ENCODE results near the gene ADSL. TPM values are rescaled to one million over a fixed set of nuclear protein-coding genes. Genes with fewer than 3 reads are reported as not detected.

The ADSL gene
- polyA plus RNA-seq, 1 of the 3 experiments (the other 2 are of a cell fraction): 79.7 TPM

DNA sequence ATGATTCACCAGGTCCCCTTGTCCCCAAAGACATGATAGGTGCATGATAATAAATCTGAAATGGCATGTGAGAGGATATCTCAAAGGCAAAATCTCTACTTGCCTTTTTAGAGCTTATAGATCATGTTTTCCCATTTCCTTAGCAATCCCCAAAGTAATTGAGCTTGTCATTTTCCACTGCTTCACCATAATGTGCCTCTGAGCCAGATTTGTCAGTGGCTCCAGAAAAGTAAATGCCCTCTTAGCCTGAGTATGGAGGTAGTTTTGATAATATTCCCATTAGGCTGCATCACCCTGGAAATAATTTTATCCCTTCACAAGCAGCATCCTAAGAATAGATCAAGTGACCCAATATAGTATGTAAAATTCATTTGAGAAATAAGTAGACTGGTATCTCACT is 36.7 kb upstream of the ADSL start:
- no peak for DNase-seq
- Histone ChIP-seq H3K27ac (ENCODE audit: low read depth in 2 of 2, low read length in 1 of 2) (peak overlapping the region; percentile 16 to 88; a peak in 3 of 4 replicates), H3K9me2 (no peaks in the 10 kb centered on the region), H3F3A (replicated peaks; ENCODE audit: insufficient read depth) (peaks cover 21% of the 10 kb centered on the region), H3K27me3 (ENCODE audit: insufficient read depth) (no peaks in the 10 kb centered on the region), H2AFZ (ENCODE audit: low read depth) (no peak overlapping the region), H3K4me3 (ENCODE audit: low read depth in 2 of 2, low read length in 1 of 2) (no peak overlapping the region), H3K36me3 (replicated peaks in 1 of 2; ENCODE audit: control insufficient read depth in 1 of 2, insufficient read depth in 2 of 2, low read length in 1 of 2) (peaks cover 15 to 25% of the 10 kb centered on the region in 2 experiments), H3K9me3 (no peaks in the 10 kb centered on the region), H3K9ac (peak overlapping the region; percentile 14; the same call in 1 of the 2 replicates), H3K79me2 (ENCODE audit: insufficient read depth) (no peaks in the 10 kb centered on the region), H3K4me1 (ENCODE audit: control insufficient read depth in 1 of 2, insufficient read depth in 2 of 2, low read depth in 1 of 2, low read length in 1 of 2) (peaks cover 0 to 6% of the 10 kb centered on the region in 2 experiments; a peak in 2 of 4 replicates), H3K4me2 (peak overlapping the region; percentile 80; the same call in 1 of the 2 replicates), H4K20me1 (ENCODE audit: insufficient read depth) (0 out of 2 replicates have a peak, but pooled peaks cover 4% of the 10 kb centered on the region)
- TF ChIP-seq FOXM1 (IDR thresholded peaks at IDR 0.05; ENCODE audit: low read depth) (no peak), JUND (IDR thresholded peaks at IDR 0.05) (no peak), EP300 (IDR thresholded peaks at IDR 0.05; ENCODE audit: borderline replicate concordance in 1 of 2, low read depth in 1 of 2, low read length in 1 of 2) (no peak), TEAD4 (IDR thresholded peaks at IDR 0.05; ENCODE audit: borderline replicate concordance, insufficient read depth) (no peak), SIN3A (IDR thresholded peaks at IDR 0.05; ENCODE audit: borderline replicate concordance, low read depth, low read length) (no peak), TAF1 (IDR thresholded peaks at IDR 0.05; ENCODE audit: borderline replicate concordance, low read depth, low read length) (no peak), GABPA (IDR thresholded peaks at IDR 0.05; ENCODE audit: low read depth) (no peak), FOXJ3 (CRISPR knock-in tag; IDR thresholded peaks at IDR 0.05) (no peak), ELF1 (IDR thresholded peaks at IDR 0.05) (no peak), RCOR1 (IDR thresholded peaks at IDR 0.05; ENCODE audit: low read length) (no peak), CHD2 (IDR thresholded peaks at IDR 0.05; ENCODE audit: low read length, partially characterized antibody) (no peak), GATA2 (CRISPR knock-in tag; IDR thresholded peaks at IDR 0.05) (no peak), RAD21 (IDR thresholded peaks at IDR 0.05; ENCODE audit: low read length) (no peak), NRF1 (IDR thresholded peaks at IDR 0.05; ENCODE audit: low read depth, low read length) (no peak), EZH2phosphoT487 (IDR thresholded peaks at IDR 0.05; ENCODE audit: borderline replicate concordance, low read depth) (no peak), RXRA (IDR thresholded peaks at IDR 0.05; ENCODE audit: borderline replicate concordance, low read depth) (no peak)
- TF ChIP-seq, protein P1, sequence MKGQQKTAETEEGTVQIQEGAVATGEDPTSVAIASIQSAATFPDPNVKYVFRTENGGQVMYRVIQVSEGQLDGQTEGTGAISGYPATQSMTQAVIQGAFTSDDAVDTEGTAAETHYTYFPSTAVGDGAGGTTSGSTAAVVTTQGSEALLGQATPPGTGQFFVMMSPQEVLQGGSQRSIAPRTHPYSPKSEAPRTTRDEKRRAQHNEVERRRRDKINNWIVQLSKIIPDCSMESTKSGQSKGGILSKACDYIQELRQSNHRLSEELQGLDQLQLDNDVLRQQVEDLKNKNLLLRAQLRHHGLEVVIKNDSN (IDR thresholded peaks at IDR 0.05; ENCODE audit: borderline replicate concordance, low read depth): no peak
- TF ChIP-seq, protein P2, sequence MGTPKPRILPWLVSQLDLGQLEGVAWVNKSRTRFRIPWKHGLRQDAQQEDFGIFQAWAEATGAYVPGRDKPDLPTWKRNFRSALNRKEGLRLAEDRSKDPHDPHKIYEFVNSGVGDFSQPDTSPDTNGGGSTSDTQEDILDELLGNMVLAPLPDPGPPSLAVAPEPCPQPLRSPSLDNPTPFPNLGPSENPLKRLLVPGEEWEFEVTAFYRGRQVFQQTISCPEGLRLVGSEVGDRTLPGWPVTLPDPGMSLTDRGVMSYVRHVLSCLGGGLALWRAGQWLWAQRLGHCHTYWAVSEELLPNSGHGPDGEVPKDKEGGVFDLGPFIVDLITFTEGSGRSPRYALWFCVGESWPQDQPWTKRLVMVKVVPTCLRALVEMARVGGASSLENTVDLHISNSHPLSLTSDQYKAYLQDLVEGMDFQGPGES (IDR thresholded peaks at IDR 0.05; ENCODE audit: low read depth, low read length): no peak
- TF ChIP-seq, protein P3, sequence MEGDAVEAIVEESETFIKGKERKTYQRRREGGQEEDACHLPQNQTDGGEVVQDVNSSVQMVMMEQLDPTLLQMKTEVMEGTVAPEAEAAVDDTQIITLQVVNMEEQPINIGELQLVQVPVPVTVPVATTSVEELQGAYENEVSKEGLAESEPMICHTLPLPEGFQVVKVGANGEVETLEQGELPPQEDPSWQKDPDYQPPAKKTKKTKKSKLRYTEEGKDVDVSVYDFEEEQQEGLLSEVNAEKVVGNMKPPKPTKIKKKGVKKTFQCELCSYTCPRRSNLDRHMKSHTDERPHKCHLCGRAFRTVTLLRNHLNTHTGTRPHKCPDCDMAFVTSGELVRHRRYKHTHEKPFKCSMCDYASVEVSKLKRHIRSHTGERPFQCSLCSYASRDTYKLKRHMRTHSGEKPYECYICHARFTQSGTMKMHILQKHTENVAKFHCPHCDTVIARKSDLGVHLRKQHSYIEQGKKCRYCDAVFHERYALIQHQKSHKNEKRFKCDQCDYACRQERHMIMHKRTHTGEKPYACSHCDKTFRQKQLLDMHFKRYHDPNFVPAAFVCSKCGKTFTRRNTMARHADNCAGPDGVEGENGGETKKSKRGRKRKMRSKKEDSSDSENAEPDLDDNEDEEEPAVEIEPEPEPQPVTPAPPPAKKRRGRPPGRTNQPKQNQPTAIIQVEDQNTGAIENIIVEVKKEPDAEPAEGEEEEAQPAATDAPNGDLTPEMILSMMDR (IDR thresholded peaks at IDR 0.05): no peak
- TF ChIP-seq, protein P4, sequence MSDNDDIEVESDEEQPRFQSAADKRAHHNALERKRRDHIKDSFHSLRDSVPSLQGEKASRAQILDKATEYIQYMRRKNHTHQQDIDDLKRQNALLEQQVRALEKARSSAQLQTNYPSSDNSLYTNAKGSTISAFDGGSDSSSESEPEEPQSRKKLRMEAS (IDR thresholded peaks at IDR 0.05; ENCODE audit: low read depth): no peak
- ChIA-PET POLR2A (no interaction called here), CTCF (interaction anchor here (1.7 kb wide), 1 partner anchor 38 kb away, joined by 3 read pairs; no protein-coding TSS in a partner anchor)

Data from SK-N-SH (cell line).